GM06990 (cell line): ENCODE data around the gene PI4K2B.
"Not testable (repeated sequence)": the region's sequence is repeated elsewhere in the genome, so short reads cannot be mapped to it uniquely, and the experiment has no call there.

ENCODE experiments used
- DNase-seq: peaks from one replicate; pipeline ENCODE4 v3.0.0-alpha.2; 2011; ENCODE audit not compliant: insufficient read length; ENCODE audit errors: extremely low read depth
- H3K27me3 ChIP-seq: replicated peaks from 2 replicates; pipeline ENCODE4 v1.6.0; 2011; ENCODE audit warnings: low read length; ENCODE audit not compliant: control insufficient read depth, insufficient read depth
- H3K36me3 ChIP-seq: 2 replicates; pipeline ENCODE4 v1.5.1; 2011; ENCODE audit warnings: low read length; ENCODE audit not compliant: control insufficient read depth, insufficient read depth
- H3K4me3 ChIP-seq: replicated peaks from 2 replicates; pipeline ENCODE4 v1.5.1; 2011; ENCODE audit warnings: low read depth, mild to moderate bottlenecking, control low read depth, low read length
- CTCF ChIP-seq: IDR thresholded peaks from 2 replicates; pipeline ENCODE4 v1.5.1; 2011; ENCODE audit warnings: low read length, control low read depth, mild to moderate bottlenecking, inconsistent platforms; ENCODE audit not compliant: insufficient read depth, poor library complexity, severe bottlenecking

PI4K2B gene

DNA sequence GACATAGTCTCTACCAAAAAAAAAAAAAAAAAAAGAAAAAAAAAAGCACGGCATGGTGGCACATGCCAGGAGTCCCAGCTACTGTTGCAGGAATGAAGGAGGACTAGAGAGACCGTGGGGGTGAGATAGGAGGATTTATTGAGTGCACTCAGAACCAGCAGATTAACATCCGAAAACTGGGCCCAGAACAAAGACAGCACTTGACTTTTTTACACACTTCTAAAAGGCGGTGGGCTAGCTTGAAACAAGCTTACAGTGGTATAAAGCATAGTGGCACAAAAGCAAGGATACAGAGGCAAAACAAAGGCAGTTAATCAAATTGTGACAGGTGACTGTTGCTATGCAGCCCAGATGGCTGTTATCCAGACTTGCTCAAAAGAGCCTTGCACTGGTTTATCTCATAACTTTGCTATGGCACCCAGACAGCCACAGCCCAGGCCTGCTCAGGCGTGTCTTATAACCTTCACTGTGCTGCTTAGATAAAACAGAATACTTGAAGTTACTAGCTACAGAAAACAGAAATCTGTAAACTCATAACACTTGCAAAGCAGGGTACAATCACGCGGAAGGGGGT is 9.9 kb upstream of the PI4K2B start:
- DNase-seq: no peak
- TF ChIP-seq CTCF: no peak
- no peaks in the 10 kb centered on the region for H3K27me3 ChIP-seq
- no peaks in the 10 kb centered on the region for H3K36me3 ChIP-seq
- no peak overlapping the region for H3K4me3 ChIP-seq

GRCh38 chr4:25229804-25230203 is 4.0 kb upstream of the PI4K2B start:
- no peak overlapping the region for H3K4me3 ChIP-seq
- H3K27me3 ChIP-seq: no peaks in the 10 kb centered on the region
- H3K36me3 ChIP-seq: no peaks in the 10 kb centered on the region
- DNase-seq: no peak
- TF ChIP-seq CTCF: no peak

GRCh38 chr4:25233194-25233593 is 639 bp upstream of the PI4K2B start:
- no peak for DNase-seq
- TF ChIP-seq CTCF: no peak
- Histone ChIP-seq H3K4me3 (peak overlapping the region; percentile 66), H3K27me3 (no peaks in the 10 kb centered on the region), H3K36me3 (no peaks in the 10 kb centered on the region)

DNA sequence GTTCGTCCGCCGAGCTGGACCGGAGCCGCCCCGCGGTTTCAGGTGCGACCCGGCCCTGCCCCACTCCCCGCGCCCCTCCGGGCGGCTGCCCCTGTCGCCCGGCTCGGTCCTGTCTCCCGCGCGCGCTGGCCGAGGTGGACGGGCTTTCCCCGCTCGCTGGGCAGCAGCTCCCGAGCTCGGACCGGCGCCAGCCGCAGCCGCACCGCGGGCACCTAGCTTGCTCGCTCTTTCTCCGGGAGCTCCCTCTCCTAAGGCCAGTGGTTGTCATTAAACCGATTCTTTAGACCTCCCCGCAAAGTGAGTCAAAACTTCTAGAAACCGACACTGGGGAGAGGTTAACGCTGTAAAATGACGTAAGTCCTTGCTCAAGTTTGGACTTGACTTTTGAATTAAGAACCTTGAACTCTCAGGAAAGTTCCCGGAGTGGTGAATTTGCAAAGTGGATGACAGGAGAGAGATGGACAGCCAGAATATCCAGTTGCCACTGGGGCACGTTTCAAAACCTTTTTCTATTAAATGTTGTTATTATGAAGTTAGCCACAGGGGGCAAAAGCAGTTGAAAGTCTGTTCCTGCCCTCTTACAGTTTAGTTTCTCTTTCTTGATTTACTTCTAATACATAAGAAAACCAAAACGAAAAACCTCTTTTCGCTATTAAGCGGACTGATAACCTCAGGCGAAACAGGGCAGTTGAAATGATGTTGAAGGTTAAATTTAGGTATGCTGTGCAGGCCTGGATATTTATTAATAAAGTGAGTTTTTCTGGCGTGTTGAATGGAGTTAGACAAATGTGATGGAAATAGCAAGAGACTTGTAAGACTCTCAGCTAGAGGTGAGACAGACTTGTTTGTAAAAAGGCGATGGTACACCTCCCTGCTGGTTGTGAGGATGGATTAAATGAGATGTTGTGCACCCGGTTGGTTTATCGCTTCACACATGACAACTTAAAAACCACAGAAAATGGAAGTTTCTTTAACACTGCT is 847 bp downstream of the PI4K2B start:
- Histone ChIP-seq H3K36me3 (no peaks in the 10 kb centered on the region), H3K27me3 (no peaks in the 10 kb centered on the region), H3K4me3 (peak overlapping the region; percentile 99)
- peak; percentile 42 for TF ChIP-seq CTCF
- DNase-seq: peak; percentile 72

DNA sequence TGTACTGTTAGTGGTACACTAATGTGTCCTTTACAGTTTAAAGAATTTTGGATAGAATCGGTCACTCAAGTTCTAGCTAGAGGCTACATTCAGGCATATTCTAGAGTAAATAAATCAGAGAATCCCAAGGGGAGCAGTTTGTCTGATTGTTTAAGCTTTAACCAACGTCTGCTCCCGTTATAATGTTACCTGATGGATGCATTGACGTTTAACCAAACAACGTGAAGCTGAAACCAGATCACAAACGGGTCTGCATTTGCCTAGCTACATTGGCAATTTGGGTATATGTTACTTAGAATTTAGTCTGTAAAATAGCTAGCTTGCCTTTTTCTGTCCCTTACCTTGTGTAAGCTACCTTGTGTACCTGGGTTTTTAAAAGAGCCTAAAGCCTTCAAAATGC is 1.6 kb downstream of the PI4K2B start:
- no peak for TF ChIP-seq CTCF

GRCh38 chr4:25236030-25236429 is 2.2 kb downstream of the PI4K2B start:
- not testable (repeated sequence) for H3K27me3 ChIP-seq, H3K36me3 ChIP-seq, DNase-seq
- H3K4me3 ChIP-seq: peak overlapping the region; percentile 99

More for the DNA sequence above, 1.6 kb downstream of the PI4K2B start:
- DNase-seq: no peak
- Histone ChIP-seq H3K36me3 (no peaks in the 10 kb centered on the region), H3K4me3 (peak overlapping the region; percentile 99), H3K27me3 (no peaks in the 10 kb centered on the region)
